Prostate gland (tissue), 2 donors: Measurements from ENCODE around the gene HDDC3.

Experiments used
- CTCF ChIP-seq, 4 experiments: fragments of 200-600 bp in 2 of 4; fragments of 450-650 bp in 2 of 4; sonication (generic) in 2 of 4; IDR thresholded peaks; 1 replicate in 3 of 4; 2 replicates in 1 of 4; pipeline ENCODE4 v1.5.1; 2016 to 2019; ENCODE audit warnings: antibody characterized with exemption in 4 of 4, mild to moderate bottlenecking in 2 of 4, moderate library complexity in 2 of 4
- POLR2A ChIP-seq: fragments of 450-650 bp; IDR thresholded peaks from one replicate; pipeline ENCODE4 v1.6.1; 2016; ENCODE audit warnings: antibody characterized with exemption, mild to moderate bottlenecking

DNA sequence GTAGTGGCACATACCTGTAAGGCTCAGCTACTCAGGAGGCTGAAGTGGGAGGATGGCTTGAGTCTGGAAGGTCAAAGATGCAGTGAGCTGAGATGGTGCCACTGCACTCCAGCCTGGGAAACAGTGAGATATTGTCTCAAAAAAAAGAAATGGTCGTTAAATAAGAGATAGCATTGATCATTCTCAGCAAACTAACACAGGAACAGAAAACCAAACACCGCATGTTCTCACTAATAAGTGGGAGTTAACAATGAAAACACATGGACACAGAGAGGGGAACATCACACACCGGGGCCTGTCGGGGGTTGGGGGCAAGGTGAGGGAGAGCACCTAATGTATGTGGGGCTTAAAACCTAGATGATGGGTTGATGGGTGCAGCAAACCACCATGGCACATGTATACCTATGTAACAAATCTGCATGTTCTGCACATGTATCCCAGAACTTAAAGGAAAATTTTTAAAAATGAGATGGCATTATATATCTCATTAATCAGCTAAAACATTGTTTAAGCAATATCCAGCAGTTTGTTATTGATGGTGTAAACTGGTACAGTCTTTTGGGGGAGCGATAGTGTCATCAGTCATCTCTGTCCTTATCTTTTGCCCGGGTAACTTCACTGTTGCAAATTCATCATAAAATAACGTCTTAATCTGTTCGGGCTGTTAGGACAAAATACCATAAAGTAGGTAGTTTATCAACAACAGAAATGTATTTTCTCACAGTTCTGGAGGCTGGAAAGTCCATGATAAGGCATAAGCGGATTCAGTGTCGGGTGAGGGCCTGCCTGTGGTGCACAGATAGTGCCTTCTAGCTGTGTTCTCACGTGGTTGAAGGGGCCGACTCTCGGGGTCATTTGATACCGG is 30.9 kb downstream of the HDDC3 start:
- TF ChIP-seq CTCF (IDR thresholded peaks at IDR 0.05): no peak
- no peak for TF ChIP-seq POLR2A
